PC-3 (cell line): ENCODE measurements around the gene MINDY3.

Experiments
- EZH2 ChIP-seq: fragments of 300-600 bp; sonication (generic); IDR thresholded peaks from one replicate; pipeline ENCODE4 v1.6.1; 2017; ENCODE audit warnings: antibody characterized with exemption, mild to moderate bottlenecking, low read length; ENCODE audit not compliant: unreplicated experiment
- TF ChIP-seq, protein P1 (sequence below): fragments of 300-600 bp; sonication (generic); conservative IDR thresholded peaks from 2 replicates; pipeline ENCODE4 v1.5.1; 2017; ENCODE audit warnings: antibody characterized with exemption, low read depth, mild to moderate bottlenecking, low read length

DNA sequence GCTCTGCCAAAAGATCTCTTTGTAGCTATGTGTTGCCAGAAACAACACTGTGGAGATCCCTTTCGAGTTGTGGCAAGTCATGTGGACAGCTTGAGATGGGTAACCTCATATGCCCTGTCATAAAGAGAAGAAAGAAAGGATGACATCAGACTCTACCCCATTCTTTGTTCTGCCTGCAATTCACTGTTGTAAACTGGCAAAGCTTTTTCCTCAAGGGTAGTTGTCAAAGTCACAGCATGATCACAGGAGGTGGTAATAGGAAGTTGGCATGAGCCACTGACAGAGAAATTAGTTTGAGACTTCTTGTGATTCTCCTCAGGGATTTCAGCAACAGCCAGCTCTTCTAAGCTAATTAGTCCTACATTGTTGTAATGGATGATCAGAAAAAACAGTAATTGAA, 19.4 kb upstream of the MINDY3 start:
- TF ChIP-seq, protein P1, sequence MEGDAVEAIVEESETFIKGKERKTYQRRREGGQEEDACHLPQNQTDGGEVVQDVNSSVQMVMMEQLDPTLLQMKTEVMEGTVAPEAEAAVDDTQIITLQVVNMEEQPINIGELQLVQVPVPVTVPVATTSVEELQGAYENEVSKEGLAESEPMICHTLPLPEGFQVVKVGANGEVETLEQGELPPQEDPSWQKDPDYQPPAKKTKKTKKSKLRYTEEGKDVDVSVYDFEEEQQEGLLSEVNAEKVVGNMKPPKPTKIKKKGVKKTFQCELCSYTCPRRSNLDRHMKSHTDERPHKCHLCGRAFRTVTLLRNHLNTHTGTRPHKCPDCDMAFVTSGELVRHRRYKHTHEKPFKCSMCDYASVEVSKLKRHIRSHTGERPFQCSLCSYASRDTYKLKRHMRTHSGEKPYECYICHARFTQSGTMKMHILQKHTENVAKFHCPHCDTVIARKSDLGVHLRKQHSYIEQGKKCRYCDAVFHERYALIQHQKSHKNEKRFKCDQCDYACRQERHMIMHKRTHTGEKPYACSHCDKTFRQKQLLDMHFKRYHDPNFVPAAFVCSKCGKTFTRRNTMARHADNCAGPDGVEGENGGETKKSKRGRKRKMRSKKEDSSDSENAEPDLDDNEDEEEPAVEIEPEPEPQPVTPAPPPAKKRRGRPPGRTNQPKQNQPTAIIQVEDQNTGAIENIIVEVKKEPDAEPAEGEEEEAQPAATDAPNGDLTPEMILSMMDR = no peak
- TF ChIP-seq EZH2 = no peak
